HEK293 (cell line): Measurements from ENCODE around the gene NFIB.

ENCODE experiments used
- PRDM1 ChIP-seq: fragments of 450-650 bp; formaldehyde crosslinking; IDR thresholded peaks from 2 replicates; pipeline ENCODE4; 2016; ENCODE audit warnings: missing biosample characterization, missing genetic modification characterization
- ZNF146 ChIP-seq: fragments of 450-650 bp; formaldehyde crosslinking; IDR thresholded peaks from 2 replicates; pipeline ENCODE4 v1.5.1; 2016; ENCODE audit warnings: missing biosample characterization, missing genetic modification characterization

DNA sequence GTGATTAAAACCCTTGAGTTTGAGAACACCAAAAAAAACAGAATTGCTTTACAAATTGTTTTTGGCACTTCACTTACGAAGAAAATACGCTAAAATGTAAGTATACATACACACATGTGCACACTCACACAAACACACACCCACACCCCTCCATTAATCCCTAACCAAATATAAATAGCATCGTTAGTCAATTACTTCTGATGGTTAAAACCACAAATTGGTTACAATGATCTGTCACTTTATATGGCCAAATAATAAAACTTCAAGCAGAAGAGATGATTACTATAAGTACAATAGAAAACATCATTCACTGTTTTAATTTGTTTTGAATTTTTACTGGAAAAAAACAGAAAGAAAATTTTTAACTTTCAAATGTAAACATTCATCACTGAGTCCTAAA is 103.5 kb downstream of the NFIB start:
- TF ChIP-seq ZNF146 (tag by site-specific recombination), result no peak
- peak; percentile 34; the same call in 1 of the 2 replicates for TF ChIP-seq PRDM1 (tag by site-specific recombination)
